ENCODE measurements around the gene ATOH8.

Gene ATOH8

GRCh38 chr2:85772841-85773491, 19.2 kb downstream of the ATOH8 start:
- no peak for DNase-seq

- DNase-seq: no peak
Observed at GRCh38 chr2:85773692-85774091, 19.9 kb downstream of the ATOH8 start.

GRCh38 chr2:85774126-85774978, 20.6 kb downstream of the ATOH8 start:
- no peak for DNase-seq

- no peak for DNase-seq
Observed at GRCh38 chr2:85775406-85776381, 21.9 kb downstream of the ATOH8 start.

- DNase-seq: no peak
Observed at GRCh38 chr2:85776672-85777071, 22.9 kb downstream of the ATOH8 start.

GRCh38 chr2:85777441-85777861, 23.7 kb downstream of the ATOH8 start:
- no peak for DNase-seq

GRCh38 chr2:85778646-85779379, 25.0 kb downstream of the ATOH8 start:
- no peak for DNase-seq

GRCh38 chr2:85779641-85780315, 26.0 kb downstream of the ATOH8 start:
- DNase-seq: no peak

- DNase-seq: no peak
Observed at GRCh38 chr2:85780316-85781012, 26.7 kb downstream of the ATOH8 start.

- DNase-seq: no peak
Observed at GRCh38 chr2:85781013-85781332, 27.2 kb downstream of the ATOH8 start.

GRCh38 chr2:85783796-85784195, 30.0 kb downstream of the ATOH8 start:
- DNase-seq: no peak

- no peak for DNase-seq
Observed at GRCh38 chr2:85784474-85784986, 30.7 kb downstream of the ATOH8 start.

GRCh38 chr2:85785027-85785822, 31.4 kb downstream of the ATOH8 start:
- no peak for DNase-seq

- no peak for DNase-seq
Observed at GRCh38 chr2:85785871-85786270, 32.1 kb downstream of the ATOH8 start.

- no peak for DNase-seq
Observed at GRCh38 chr2:85786444-85786843, 32.7 kb downstream of the ATOH8 start.

- DNase-seq: no peak
Observed at GRCh38 chr2:85786865-85787264, 33.1 kb downstream of the ATOH8 start.

- DNase-seq: no peak
Observed at GRCh38 chr2:85787282-85787980, 33.6 kb downstream of the ATOH8 start.

- DNase-seq: no peak
Observed at GRCh38 chr2:85787981-85788340, 34.2 kb downstream of the ATOH8 start.

GRCh38 chr2:85788603-85789002, 34.8 kb downstream of the ATOH8 start:
- no peak for DNase-seq

GRCh38 chr2:85789271-85789670, 35.5 kb downstream of the ATOH8 start:
- no peak for DNase-seq
